ENCODE results near the gene PARD3.

- TF ChIP-seq CTCF (IDR thresholded peaks at IDR 0.05) (no peak), POLR2A (IDR thresholded peaks at IDR 0.05) (no peak)
Measured at GRCh38 chr10:34682580-34682979, 132.5 kb downstream of the PARD3 start.
